H9 (cell line): ENCODE measurements around the gene MAP3K2. TPM values are rescaled to one million over a fixed set of nuclear protein-coding genes. Genes with fewer than 3 reads are reported as not detected.

Experiments used
- DNase-seq: peaks from one replicate; pipeline ENCODE4 v3.0.0-alpha.2; 2017
- H2AFZ ChIP-seq: one replicate; pipeline ENCODE4 v1.6.1; 2013; ENCODE audit warnings: mild to moderate bottlenecking, low read length, control low read depth, moderate library complexity
- H2AK5ac ChIP-seq: 2 replicates; pipeline ENCODE4 v1.6.1; 2013; ENCODE audit warnings: low read length, control low read depth, mixed read lengths; ENCODE audit not compliant: insufficient read length
- H2BK120ac ChIP-seq: one replicate; pipeline ENCODE4 v1.6.1; 2013; ENCODE audit warnings: low read depth, mild to moderate bottlenecking, low read length, control low read depth, inconsistent platforms; ENCODE audit not compliant: poor library complexity, severe bottlenecking
- H2BK12ac ChIP-seq: 2 replicates; pipeline ENCODE4 v1.6.1; 2013; ENCODE audit warnings: low read length, control low read depth, mixed read lengths, low read depth; ENCODE audit not compliant: insufficient read length
- H2BK15ac ChIP-seq: 2 replicates; pipeline ENCODE4 v1.6.1; 2013; ENCODE audit warnings: low read depth, low read length, control low read depth
- H2BK20ac ChIP-seq: one replicate; pipeline ENCODE4 v1.6.1; 2013; ENCODE audit warnings: low read depth, mild to moderate bottlenecking, low read length, control low read depth, inconsistent platforms; ENCODE audit not compliant: poor library complexity, severe bottlenecking
- H2BK5ac ChIP-seq: 2 replicates; pipeline ENCODE4 v1.6.1; 2013; ENCODE audit warnings: low read length, control low read depth, mixed read lengths; ENCODE audit not compliant: insufficient read length
- H3K14ac ChIP-seq: 2 replicates; pipeline ENCODE4 v1.6.1; 2013; ENCODE audit warnings: low read length, control low read depth; ENCODE audit not compliant: insufficient read depth
- H3K18ac ChIP-seq: 2 replicates; pipeline ENCODE4 v1.6.1; 2013; ENCODE audit warnings: low read depth, mild to moderate bottlenecking, mixed read lengths, low read length, control low read depth; ENCODE audit not compliant: insufficient read length
- H3K23ac ChIP-seq: 2 replicates; pipeline ENCODE4 v1.6.1; 2013; ENCODE audit warnings: low read length, control low read depth, mixed read lengths, low read depth; ENCODE audit not compliant: insufficient read length
- H3K23me2 ChIP-seq: 2 replicates; pipeline ENCODE4 v1.6.1; 2013; ENCODE audit warnings: low read depth, mild to moderate bottlenecking, mixed read lengths, low read length, control low read depth; ENCODE audit not compliant: insufficient read length, poor library complexity, severe bottlenecking
- H3K27ac ChIP-seq: 2 replicates; pipeline ENCODE4 v1.5.1; 2013; ENCODE audit warnings: low read length, control low read depth, mixed read lengths, low read depth; ENCODE audit not compliant: insufficient read length
- H3K27me3 ChIP-seq: 2 replicates; pipeline ENCODE4 v1.6.1; 2013; ENCODE audit warnings: low read length, control low read depth, inconsistent platforms; ENCODE audit not compliant: insufficient read depth
- H3K4ac ChIP-seq: 2 replicates; pipeline ENCODE4 v1.6.1; 2013; ENCODE audit warnings: low read depth, mild to moderate bottlenecking, control low read depth, inconsistent platforms, low read length, moderate library complexity
- H3K4me1 ChIP-seq: 2 replicates; pipeline ENCODE4 v1.6.1; 2013; ENCODE audit warnings: low read length, control low read depth, inconsistent platforms; ENCODE audit not compliant: insufficient read depth
- H3K4me2 ChIP-seq: 2 replicates; pipeline ENCODE4 v1.6.1; 2013; ENCODE audit warnings: low read length, control low read depth, mixed read lengths; ENCODE audit not compliant: insufficient read length, insufficient read depth
- H3K56ac ChIP-seq: 2 replicates; pipeline ENCODE4 v1.6.1; 2013; ENCODE audit warnings: low read depth, mild to moderate bottlenecking, mixed read lengths, low read length, control low read depth; ENCODE audit not compliant: insufficient read length
- H3K79me1 ChIP-seq: 2 replicates; pipeline ENCODE4 v1.6.1; 2013; ENCODE audit warnings: low read depth, mild to moderate bottlenecking, moderate library complexity, low read length, control low read depth, inconsistent platforms; ENCODE audit not compliant: insufficient read depth, poor library complexity, severe bottlenecking
- H3K79me2 ChIP-seq: 2 replicates; pipeline ENCODE4 v1.6.1; 2013; ENCODE audit warnings: low read length, control low read depth, inconsistent platforms; ENCODE audit not compliant: insufficient read depth
- H3K9ac ChIP-seq: 2 replicates; pipeline ENCODE4 v1.6.1; 2013; ENCODE audit warnings: low read length, control low read depth, mixed read lengths; ENCODE audit not compliant: insufficient read length; ENCODE audit errors: extremely low read depth
- H3K9me3 ChIP-seq: one replicate; pipeline ENCODE4 v1.6.1; 2013; ENCODE audit warnings: low read depth, low read length, inconsistent platforms; ENCODE audit not compliant: control insufficient read depth
- H3T11ph ChIP-seq: one replicate; pipeline ENCODE4 v1.6.1; 2013; ENCODE audit warnings: mild to moderate bottlenecking, low read length, control low read depth, inconsistent platforms
- H4K20me1 ChIP-seq: one replicate; pipeline ENCODE4 v1.6.1; 2013; ENCODE audit not compliant: control insufficient read depth, insufficient read length, insufficient read depth
- H4K5ac ChIP-seq: 2 replicates; pipeline ENCODE4 v1.6.1; 2013; ENCODE audit warnings: low read depth, mild to moderate bottlenecking, mixed read lengths, low read length, control low read depth; ENCODE audit not compliant: insufficient read length
- H4K8ac ChIP-seq: replicated peaks from 2 replicates; pipeline ENCODE4 v1.6.1; 2013; ENCODE audit warnings: low read length, control low read depth, mixed read lengths, low read depth; ENCODE audit not compliant: insufficient read length
- H4K91ac ChIP-seq: 2 replicates; pipeline ENCODE4 v1.6.1; 2013; ENCODE audit warnings: low read depth, mild to moderate bottlenecking, moderate library complexity, mixed read lengths, low read length, control low read depth; ENCODE audit not compliant: insufficient read length
- H3K27ac Mint-ChIP-seq, 3 experiments: 2 replicates in 2 of 3; 3 replicates in 1 of 3; pipeline ENCODE4 v1.8.0; 2020 to 2021; ENCODE audit warnings: mixed read lengths in 3 of 3, mild to moderate bottlenecking in 1 of 3, moderate library complexity in 1 of 3
- H3K27me3 Mint-ChIP-seq: 2 replicates; pipeline ENCODE4 v1.8.0; 2021; ENCODE audit warnings: low read depth, mild to moderate bottlenecking, moderate library complexity, mixed read lengths
- H3K36me3 Mint-ChIP-seq, 3 experiments: 2 replicates in 2 of 3; 3 replicates in 1 of 3; pipeline ENCODE4 v1.8.0; 2020 to 2021; ENCODE audit warnings: low read depth in 3 of 3, mixed read lengths in 3 of 3; ENCODE audit not compliant: insufficient read depth in 1 of 3
- H3K4me1 Mint-ChIP-seq, 2 experiments: 2 replicates each; pipeline ENCODE4 v1.8.0; 2020; ENCODE audit warnings: mixed read lengths in 2 of 2
- H3K4me3 Mint-ChIP-seq, 2 experiments: 2 replicates in 1 of 2; 3 replicates in 1 of 2; pipeline ENCODE4 v1.8.0; 2020 to 2021; ENCODE audit warnings: mild to moderate bottlenecking in 2 of 2, mixed read lengths in 2 of 2, moderate library complexity in 1 of 2
- H3K9me3 Mint-ChIP-seq, 2 experiments: 2 replicates in 1 of 2; 3 replicates in 1 of 2; pipeline ENCODE4 v1.8.0; 2020; ENCODE audit warnings: mild to moderate bottlenecking in 2 of 2, mixed read lengths in 2 of 2, moderate library complexity in 1 of 2
- CTCF ChIP-seq: fragments of 200-600 bp; sonication (generic); conservative IDR thresholded peaks from 3 replicates; pipeline ENCODE4 v1.8.0; 2021; ENCODE audit warnings: antibody characterized with exemption, mild to moderate bottlenecking
- WGBS: extraction: QIAGEN DNeasy Blood & Tissue Kit; methylation state at CpG from one replicate; pipeline ENCODE4 v1.1.7; 2013; ENCODE audit warnings: missing lambda C conversion rate, low lambda C conversion rate, mixed read lengths; ENCODE audit not compliant: insufficient read length; ENCODE audit errors: extremely low coverage; 5-methylcytosine and 5-hydroxymethylcytosine counted together
- total RNA-seq: library from RNA; stranded (reverse); gene quantifications from 2 replicates; pipeline ENCODE4 v1.2.1, GENCODE V29; 2021

The MAP3K2 gene
- total RNA-seq, 1 experiment from 2014 or later, result 25.8 TPM

GRCh38 chr2:127320586-127321275 lies 67.0 kb downstream of the MAP3K2 start:
- H3K27me3 Mint-ChIP-seq, result no peaks in the 10 kb centered on the region
- H3K27ac Mint-ChIP-seq, result no peak overlapping the region
- H3K18ac ChIP-seq, result no peak overlapping the region
- no peaks in the 10 kb centered on the region for H3K27me3 ChIP-seq
- no peak for DNase-seq
- no peak overlapping the region for H3K14ac ChIP-seq
- H4K5ac ChIP-seq, result no peak overlapping the region
- H3K4me2 ChIP-seq, result no peak overlapping the region
- H3K4me1 Mint-ChIP-seq, result no peaks in the 10 kb centered on the region
- no peak overlapping the region for H3K23ac ChIP-seq
- no peak overlapping the region for H3T11ph ChIP-seq
- peaks cover 19 to 39% (median 38%) of the 10 kb centered on the region in 3 experiments for H3K36me3 Mint-ChIP-seq
- no peak overlapping the region for H2BK20ac ChIP-seq
- H2AK5ac ChIP-seq, result no peak overlapping the region
- no peak overlapping the region for H4K91ac ChIP-seq
- H3K79me2 ChIP-seq, result no peaks in the 10 kb centered on the region
- H3K9me3 Mint-ChIP-seq, result no peaks in the 10 kb centered on the region
- no peaks in the 10 kb centered on the region for H3K23me2 ChIP-seq
- WGBS, result no CpG with 5 or more reads among the region's 1 CpG
- H3K9ac ChIP-seq, result no peak overlapping the region
- H2BK15ac ChIP-seq, result no peak overlapping the region
- no peak overlapping the region for H4K8ac ChIP-seq
- no peak overlapping the region for H2AFZ ChIP-seq
- no peak overlapping the region for H3K4ac ChIP-seq
- H3K56ac ChIP-seq, result no peak overlapping the region
- no peaks in the 10 kb centered on the region for H3K79me1 ChIP-seq
- no peak overlapping the region for H2BK5ac ChIP-seq
- H3K9me3 ChIP-seq, result no peaks in the 10 kb centered on the region
- no peak overlapping the region for H2BK12ac ChIP-seq
- no peak overlapping the region for H3K4me3 Mint-ChIP-seq
- TF ChIP-seq CTCF, result no peak
- H4K20me1 ChIP-seq, result no peaks in the 10 kb centered on the region
- no peaks in the 10 kb centered on the region for H3K4me1 ChIP-seq
- no peak overlapping the region for H3K27ac ChIP-seq
- no peak overlapping the region for H2BK120ac ChIP-seq
